Liver (tissue), 9 donors: ENCODE results near the gene ABHD2. TPM values are rescaled to one million over a fixed set of nuclear protein-coding genes. Genes with fewer than 3 reads are reported as not detected.
A peak's percentile ranks its signal among the peaks of the same experiment; 100 is the strongest.

Experiments
- DNase-seq: peaks from one replicate; pipeline ENCODE4 v3.0.0-alpha.2; 2017; ENCODE audit warnings: low spot score
- H3K27ac ChIP-seq, 2 donors: one replicate each; pipeline ENCODE4 v1.7.0; 2013; ENCODE audit warnings: inconsistent platforms in 2 of 2, low read length in 2 of 2, control low read depth in 1 of 2, low read depth in 1 of 2, mild to moderate bottlenecking in 1 of 2
- H3K27me3 ChIP-seq, 4 donors: one replicate each; pipeline versions ENCODE4 v1.6.1 to v1.7.0; 2013; ENCODE audit warnings: low read length in 3 of 4, inconsistent platforms in 1 of 4, mild to moderate bottlenecking in 1 of 4, moderate library complexity in 1 of 4; ENCODE audit not compliant: control insufficient read depth in 4 of 4, insufficient read depth in 4 of 4
- H3K36me3 ChIP-seq, 4 donors: one replicate each; pipeline versions ENCODE4 v1.6.1 to v1.7.0; 2013; ENCODE audit warnings: low read length in 3 of 4, mild to moderate bottlenecking in 3 of 4, low read depth in 1 of 4, moderate library complexity in 1 of 4; ENCODE audit not compliant: control insufficient read depth in 4 of 4, insufficient read depth in 3 of 4
- H3K4me1 ChIP-seq, 4 donors: one replicate each; pipeline versions ENCODE4 v1.6.1 to v1.7.0; 2013; ENCODE audit warnings: low read length in 3 of 4, mild to moderate bottlenecking in 3 of 4, moderate library complexity in 1 of 4; ENCODE audit not compliant: control insufficient read depth in 4 of 4, insufficient read depth in 4 of 4
- H3K4me3 ChIP-seq, 3 donors: one replicate each; pipeline versions ENCODE4 v1.6.1 to v1.7.0; 2013; ENCODE audit warnings: low read length in 3 of 3, control low read depth in 1 of 3, low read depth in 1 of 3, mild to moderate bottlenecking in 1 of 3
- H3K9ac ChIP-seq, 2 donors: one replicate each; pipeline ENCODE4 v1.7.0; 2013; ENCODE audit warnings: low read length in 2 of 2, mild to moderate bottlenecking in 2 of 2, moderate library complexity in 2 of 2, control low read depth in 1 of 2, low read depth in 1 of 2
- H3K9me3 ChIP-seq, 4 donors: one replicate each; pipeline versions ENCODE4 v1.6.1 to v1.7.0; 2013; ENCODE audit warnings: low read length in 3 of 4; ENCODE audit not compliant: control insufficient read depth in 4 of 4
- CTCF ChIP-seq: fragments of 150-350 bp; IDR thresholded peaks from 2 replicates; pipeline ENCODE4 v1.5.1; 2017; ENCODE audit warnings: improper control_type of control experiment, low read depth, low read length; ENCODE audit not compliant: missing input control
- FOXA1 ChIP-seq: IDR thresholded peaks from 2 replicates; pipeline ENCODE4 v1.6.1; 2016; ENCODE audit warnings: antibody characterized with exemption
- FOXA2 ChIP-seq: IDR thresholded peaks from 2 replicates; pipeline ENCODE4 v1.6.1; 2016; ENCODE audit warnings: antibody characterized with exemption
- GABPA ChIP-seq, 2 donors: IDR thresholded peaks in 1 of 2; conservative IDR thresholded peaks in 1 of 2; 2 replicates each; pipeline ENCODE4 v1.6.1; 2016; ENCODE audit warnings: antibody characterized with exemption in 2 of 2, mild to moderate bottlenecking in 1 of 2, moderate library complexity in 1 of 2
- HNF4A ChIP-seq, 2 donors: conservative IDR thresholded peaks; 2 replicates each; pipeline ENCODE4 v1.6.1; 2016; ENCODE audit warnings: antibody characterized with exemption in 2 of 2, mild to moderate bottlenecking in 2 of 2
- HNF4G ChIP-seq: IDR thresholded peaks from 2 replicates; pipeline ENCODE4 v1.6.1; 2016; ENCODE audit warnings: antibody characterized with exemption
- JUND ChIP-seq, 2 donors: IDR thresholded peaks; 2 replicates each; pipeline ENCODE4 v1.6.1; 2016; ENCODE audit warnings: antibody characterized with exemption in 2 of 2
- NR2F2 ChIP-seq: IDR thresholded peaks from 2 replicates; pipeline ENCODE4 v1.6.1; 2016; ENCODE audit warnings: antibody characterized with exemption
- RAD21 ChIP-seq, 2 donors: IDR thresholded peaks; 2 replicates each; pipeline ENCODE4 v1.6.1; 2016; ENCODE audit warnings: antibody characterized with exemption in 2 of 2, mild to moderate bottlenecking in 2 of 2
- REST ChIP-seq: IDR thresholded peaks from 2 replicates; pipeline ENCODE4 v1.6.1; 2016; ENCODE audit warnings: antibody characterized with exemption, mild to moderate bottlenecking
- RXRA ChIP-seq, 2 donors: IDR thresholded peaks; 2 replicates each; pipeline ENCODE4 v1.6.1; 2017 to 2018; ENCODE audit warnings: antibody characterized with exemption in 2 of 2, mild to moderate bottlenecking in 1 of 2
- SP1 ChIP-seq: IDR thresholded peaks from 2 replicates; pipeline ENCODE4 v1.6.1; 2018; ENCODE audit warnings: antibody characterized with exemption, mild to moderate bottlenecking
- TAF1 ChIP-seq: conservative IDR thresholded peaks from 2 replicates; pipeline ENCODE4 v1.6.1; 2016; ENCODE audit warnings: antibody characterized with exemption, mild to moderate bottlenecking
- YY1 ChIP-seq: IDR thresholded peaks from 2 replicates; pipeline ENCODE4 v1.6.1; 2016; ENCODE audit warnings: antibody characterized with exemption, mild to moderate bottlenecking
- ZBTB33 ChIP-seq: IDR thresholded peaks from 2 replicates; pipeline ENCODE4 v1.6.1; 2016; ENCODE audit warnings: antibody characterized with exemption
- WGBS: extraction: QIAGEN DNeasy Blood & Tissue Kit; methylation state at CpG from one replicate; pipeline ENCODE4 v1.1.7; 2013; 5-methylcytosine and 5-hydroxymethylcytosine counted together
- polyA plus RNA-seq, 2 donors: library from polyadenylated mRNA; stranded (reverse) in 1 of 2; unstranded in 1 of 2; fragments of 200-250 nt in 1 of 2; fragments of >200 nt in 1 of 2; fragmentation: Nextera tagmentation in 1 of 2; extraction: Ambion mirVana in 1 of 2; gene quantifications; one replicate each; pipeline versions ENCODE4 v1.2.1 to v1.2.3, GENCODE V29; 2013 to 2015
- total RNA-seq, 2 donors: library from RNA; depleted of rRNA; stranded (reverse); fragments of >200 nt; gene quantifications; one replicate each; pipeline ENCODE4 v1.2.3, GENCODE V29; 2014
- TF ChIP-seq, protein P1 (sequence below): IDR thresholded peaks from 2 replicates; pipeline ENCODE4 v1.6.1; 2016; ENCODE audit warnings: antibody characterized with exemption
- TF ChIP-seq, protein P2 (sequence below): IDR thresholded peaks from 2 replicates; pipeline ENCODE4 v1.6.1; 2016; ENCODE audit warnings: antibody characterized with exemption
- donor health status: healthy.
- donor health status: healthy.
- donor health status: healthy.
- donor health status: healthy.
- donor health status: healthy.

ABHD2 gene
- total and polyA plus RNA-seq, 4 donors, result 34.6 to 663 (median 65.1) TPM

GRCh38 chr15:89141885-89142284 is 53.6 kb downstream of the ABHD2 start:
- DNase-seq, result no peak
- no peak overlapping the region for H3K4me3 ChIP-seq
- H3K27ac ChIP-seq, result peak overlapping the region; percentile 16 to 94
- H3K27me3 ChIP-seq, result no peaks in the 10 kb centered on the region
- 31% methylated on average over 2 of the region's 2 CpGs for WGBS
- TF ChIP-seq CTCF (no peak), REST (peak; percentile 24), JUND (IDR thresholded peaks at IDR 0.05) (peak in 1 of 2 donors; percentile 14), RXRA (IDR thresholded peaks at IDR 0.05) (peak in 1 of 2 donors; percentile 34), HNF4A (conservative IDR thresholded peaks at IDR 0.05) (peak in 1 of 2 donors; percentile 23)
- TF ChIP-seq, protein P1, sequence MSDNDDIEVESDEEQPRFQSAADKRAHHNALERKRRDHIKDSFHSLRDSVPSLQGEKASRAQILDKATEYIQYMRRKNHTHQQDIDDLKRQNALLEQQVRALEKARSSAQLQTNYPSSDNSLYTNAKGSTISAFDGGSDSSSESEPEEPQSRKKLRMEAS, result peak; percentile 16
- H3K9me3 ChIP-seq, result no peaks in the 10 kb centered on the region
- H3K4me1 ChIP-seq, result peaks cover 12 to 47% (median 41%) of the 10 kb centered on the region in 4 donors
- peaks cover 0 to 12% (median 7%) of the 10 kb centered on the region in 4 donors for H3K36me3 ChIP-seq
- H3K9ac ChIP-seq, result no peak overlapping the region

DNA sequence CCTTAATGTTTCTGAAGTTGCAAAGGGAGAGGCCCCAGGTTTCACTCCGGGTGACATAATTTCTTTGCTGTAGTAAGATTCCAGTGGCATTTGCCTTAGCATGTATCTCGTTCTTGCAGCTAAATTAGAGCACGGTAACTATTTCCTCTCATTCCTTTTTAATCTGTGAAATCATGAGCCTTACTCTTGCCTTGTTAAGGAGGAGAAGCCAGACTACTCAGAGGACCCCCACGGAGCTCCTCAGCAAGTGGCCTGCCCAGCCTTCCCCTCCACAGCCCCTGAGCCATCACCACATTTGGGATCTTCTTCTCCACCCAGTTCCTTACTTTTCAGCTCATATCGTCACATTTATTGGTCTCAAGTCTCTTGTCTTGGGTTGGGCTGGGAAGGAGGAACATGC is 54.2 kb downstream of the ABHD2 start:
- Histone ChIP-seq H3K27ac (no peak overlapping the region), H3K4me3 (no peak overlapping the region), H3K4me1 (peaks cover 12 to 42% (median 36%) of the 10 kb centered on the region in 4 donors), H3K36me3 (peaks cover 0 to 12% (median 7%) of the 10 kb centered on the region in 4 donors), H3K9ac (no peak overlapping the region), H3K9me3 (no peaks in the 10 kb centered on the region), H3K27me3 (no peaks in the 10 kb centered on the region)
- TF ChIP-seq YY1 (no peak), HNF4A (conservative IDR thresholded peaks at IDR 0.05) (no peak), RXRA (IDR thresholded peaks at IDR 0.05) (no peak), TAF1 (no peak), FOXA1 (no peak), FOXA2 (no peak), SP1 (no peak), JUND (IDR thresholded peaks at IDR 0.05) (no peak), GABPA (IDR thresholded peaks at IDR 0.05 in 1 of 2, conservative IDR thresholded peaks at IDR 0.05 in 1 of 2) (no peak), ZBTB33 (no peak), REST (no peak), CTCF (no peak), NR2F2 (no peak), RAD21 (IDR thresholded peaks at IDR 0.05) (no peak), HNF4G (no peak)
- TF ChIP-seq, protein P2, sequence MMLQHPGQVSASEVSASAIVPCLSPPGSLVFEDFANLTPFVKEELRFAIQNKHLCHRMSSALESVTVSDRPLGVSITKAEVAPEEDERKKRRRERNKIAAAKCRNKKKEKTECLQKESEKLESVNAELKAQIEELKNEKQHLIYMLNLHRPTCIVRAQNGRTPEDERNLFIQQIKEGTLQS, result no peak
- WGBS, result 89% methylated on average over 5 of the region's 5 CpGs
- DNase-seq, result no peak
